T-cell (primary cell): ENCODE results near the gene CRTAC1. TPM values are rescaled to one million over a fixed set of nuclear protein-coding genes. Genes with fewer than 3 reads are reported as not detected.

Source experiments
- ATAC-seq, 4 experiments: fragments of 200-7000 bp in 3 of 4; fragments of 150-1000 bp in 1 of 4; cut with Tn5 transposase; replicated peaks in 1 of 4; 1 replicate in 3 of 4; 2 replicates in 1 of 4; pipeline ENCODE4 v1.10.0; 2021; ENCODE audit warnings: moderate library complexity in 3 of 4, mild to moderate bottlenecking in 2 of 4, moderate number of reproducible peaks in 1 of 4
- CTCF ChIA-PET, 2 donors: fragments of 300-600 bp; sonication (Branson Sonifier 250); formaldehyde crosslinking; loops; one replicate each; lab custom pipeline; 2022; ENCODE audit warnings: antibody characterized with exemption in 2 of 2; lab: Charles Lee
- POLR2A ChIA-PET, 2 donors: fragments of 300-600 bp; sonication (Branson Sonifier 250); formaldehyde crosslinking; loops; one replicate each; lab custom pipeline; 2022; ENCODE audit warnings: antibody characterized with exemption in 2 of 2; lab: Charles Lee
- DNase-seq, 35 experiments: peaks; one replicate each; pipeline versions ENCODE4 v3.0.0 to v3.0.0-alpha.2; 2013 to 2023
- H3K27ac ChIP-seq: one replicate; pipeline ENCODE4 v1.5.1; 2013; ENCODE audit warnings: low read length
- H3K27me3 ChIP-seq, 2 experiments: replicated peaks in 1 of 2; 1 replicate in 1 of 2; 2 replicates in 1 of 2; pipeline versions ENCODE4 v1.6.1 to v1.7.0; 2013; ENCODE audit warnings: low read length in 1 of 2, mixed read lengths in 1 of 2; ENCODE audit not compliant: control insufficient read depth in 2 of 2, insufficient read depth in 2 of 2; ENCODE audit errors: extremely low read depth in 1 of 2
- H3K36me3 ChIP-seq, 2 donors: 1 replicate in 1 of 2; 2 replicates in 1 of 2; pipeline versions ENCODE4 v1.6.1 to v1.7.0; 2013; ENCODE audit warnings: low read length in 1 of 2; ENCODE audit not compliant: control insufficient read depth in 2 of 2, insufficient read depth in 1 of 2; ENCODE audit errors: extremely low read depth in 1 of 2
- H3K4me1 ChIP-seq, 2 experiments: 1 replicate in 1 of 2; 2 replicates in 1 of 2; pipeline versions ENCODE4 v1.6.1 to v1.7.0; 2013; ENCODE audit warnings: low read length in 2 of 2, mixed read lengths in 1 of 2; ENCODE audit not compliant: insufficient read depth in 2 of 2, control insufficient read depth in 1 of 2; ENCODE audit errors: extremely low read depth in 1 of 2
- H3K4me3 ChIP-seq, 2 donors: 1 replicate in 1 of 2; 2 replicates in 1 of 2; pipeline versions ENCODE4 v1.5.1 to v1.7.0; 2013; ENCODE audit warnings: mild to moderate bottlenecking in 2 of 2, low read length in 1 of 2, moderate library complexity in 1 of 2; ENCODE audit not compliant: control insufficient read depth in 1 of 2; ENCODE audit errors: extremely low read depth in 1 of 2
- H3K9me3 ChIP-seq: 2 replicates; pipeline ENCODE4 v1.7.0; 2013
- H3K27ac Mint-ChIP-seq, 2 donors: one replicate each; pipeline ENCODE4 v1.8.0; 2020 to 2021; ENCODE audit warnings: mild to moderate bottlenecking in 2 of 2, mixed read lengths in 2 of 2
- H3K27me3 Mint-ChIP-seq, 2 donors: one replicate each; pipeline ENCODE4 v1.8.0; 2021 to 2022; ENCODE audit warnings: mixed read lengths in 2 of 2
- H3K36me3 Mint-ChIP-seq: one replicate; pipeline ENCODE4 v1.8.0; 2021; ENCODE audit warnings: mixed read lengths
- H3K4me1 Mint-ChIP-seq, 3 donors: one replicate each; pipeline ENCODE4 v1.8.0; 2020 to 2022; ENCODE audit warnings: mixed read lengths in 3 of 3, mild to moderate bottlenecking in 1 of 3
- H3K4me3 Mint-ChIP-seq, 3 donors: one replicate each; pipeline ENCODE4 v1.8.0; 2020 to 2022; ENCODE audit warnings: mild to moderate bottlenecking in 3 of 3, mixed read lengths in 3 of 3, moderate library complexity in 3 of 3
- H3K9me3 Mint-ChIP-seq, 3 donors: one replicate each; pipeline ENCODE4 v1.8.0; 2020 to 2022; ENCODE audit warnings: mixed read lengths in 3 of 3
- WGBS: methylation state at CpG from one replicate; pipeline ENCODE4 v1.1.5; 2013; ENCODE audit warnings: missing lambda C conversion rate; ENCODE audit not compliant: insufficient coverage; 5-methylcytosine and 5-hydroxymethylcytosine counted together
- total RNA-seq, 35 experiments: library from RNA in 6 of 35; stranded (reverse) in 6 of 35; fragments of 120-200 nt in 1 of 35; gene quantifications; one replicate each; pipeline versions ENCODE4 v1.2.1 to v1.2.4 and lab custom pipeline; 2013 to 2026

CRTAC1 gene
- total RNA-seq, 5 donors from 2014 or later (not counting 1 experiment from before 2014, with no cell fraction given): 0.20 to 0.22 TPM; not detected in 3

DNA sequence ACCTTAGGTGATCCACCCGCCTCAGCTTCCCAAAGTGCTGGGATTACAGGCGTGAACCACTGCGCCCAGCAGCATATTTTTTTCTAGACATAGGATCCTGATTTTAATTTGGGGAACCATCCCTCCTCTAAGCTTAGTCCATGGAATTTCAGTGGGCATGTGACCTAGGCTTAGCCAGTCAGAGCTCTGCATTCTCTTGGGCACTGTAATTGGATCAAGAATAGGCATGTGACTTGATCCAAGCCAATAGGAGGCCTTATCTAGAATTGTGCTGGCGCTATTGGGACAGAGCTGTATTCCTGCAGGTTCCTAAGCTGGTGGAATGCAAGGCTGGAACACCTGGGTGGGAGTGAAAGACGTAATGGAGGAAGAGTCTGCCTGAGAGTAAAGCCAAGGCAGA lies 36.7 kb upstream of the CRTAC1 start:
- ATAC-seq: no peak
- Mint-ChIP-seq H3K36me3 (no peaks in the 10 kb centered on the region), H3K9me3 (peaks cover 0 to 3% (median 2%) of the 10 kb centered on the region in 3 donors), H3K4me1 (no peaks in the 10 kb centered on the region), H3K4me3 (no peak overlapping the region), H3K27me3 (peaks cover 41% of the 10 kb centered on the region in 2 donors), H3K27ac (no peak overlapping the region)
- DNase-seq: no peak
- H3K4me3 ChIP-seq: no peak overlapping the region
- no peaks in the 10 kb centered on the region for H3K9me3 ChIP-seq
- no peaks in the 10 kb centered on the region for H3K4me1 ChIP-seq
- CTCF ChIA-PET: no interaction called here
- H3K27me3 ChIP-seq: peaks cover 0 to 10% of the 10 kb centered on the region in 2 experiments
- 80% methylated on average over 5 of the region's 5 CpGs for WGBS
- no peaks in the 10 kb centered on the region for H3K36me3 ChIP-seq
- POLR2A ChIA-PET: no interaction called here
- no peak overlapping the region for H3K27ac ChIP-seq

DNA sequence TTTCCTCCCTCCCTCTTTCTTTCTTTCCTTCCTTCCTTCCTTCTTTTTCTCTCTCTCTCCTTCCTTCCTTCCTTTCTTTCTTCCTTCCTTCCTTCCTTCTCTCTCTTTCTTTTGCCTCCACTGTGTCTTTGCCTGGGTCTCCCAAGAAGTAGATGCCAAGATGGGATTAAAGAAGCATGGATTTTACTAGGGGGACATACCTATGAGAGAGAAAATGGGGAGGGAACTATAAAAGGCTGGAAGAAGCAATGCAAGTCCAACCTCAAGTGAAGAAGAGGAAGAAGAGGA lies 33.3 kb upstream of the CRTAC1 start:
- Histone ChIP-seq H3K27me3 (peaks cover 0 to 18% of the 10 kb centered on the region in 2 experiments), H3K27ac (no peak overlapping the region), H3K9me3 (no peaks in the 10 kb centered on the region), H3K4me3 (no peak overlapping the region), H3K36me3 (no peaks in the 10 kb centered on the region), H3K4me1 (no peaks in the 10 kb centered on the region)
- no peak overlapping the region for H3K4me3 Mint-ChIP-seq
- no peak for ATAC-seq
- no peak for DNase-seq
- H3K27ac Mint-ChIP-seq: peak overlapping the region in 1 of 2 donors; percentile 10
- ChIA-PET CTCF (no interaction called here), POLR2A (no interaction called here)
- no peaks in the 10 kb centered on the region for H3K36me3 Mint-ChIP-seq
- H3K9me3 Mint-ChIP-seq: no peaks in the 10 kb centered on the region
- peaks cover 51 to 64% of the 10 kb centered on the region in 2 donors for H3K27me3 Mint-ChIP-seq
- no peaks in the 10 kb centered on the region for H3K4me1 Mint-ChIP-seq

DNA sequence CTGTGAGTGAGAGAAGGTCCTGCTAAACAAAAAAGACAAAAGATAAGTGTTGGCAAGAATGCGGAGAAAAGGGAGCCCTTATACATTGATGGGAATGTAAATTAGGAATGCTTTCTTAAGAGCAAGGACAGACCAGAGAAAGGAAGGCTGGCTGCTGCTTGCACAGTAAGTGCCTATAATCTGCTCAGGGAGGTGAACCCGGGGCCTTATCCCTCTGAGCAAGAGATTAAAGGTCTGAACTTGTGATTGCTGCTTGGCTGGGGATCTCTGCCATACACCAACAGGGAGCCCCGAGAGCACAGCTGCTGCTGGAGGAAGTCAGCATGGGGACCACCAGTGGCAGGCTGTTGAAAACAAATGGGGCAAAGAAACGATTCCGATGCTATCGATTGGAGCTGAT lies 32.0 kb upstream of the CRTAC1 start:
- ATAC-seq: no peak
- H3K9me3 ChIP-seq: no peaks in the 10 kb centered on the region
- no peak for DNase-seq
- H3K36me3 Mint-ChIP-seq: no peaks in the 10 kb centered on the region
- H3K27ac ChIP-seq: no peak overlapping the region
- 76% methylated on average over 6 of the region's 6 CpGs for WGBS
- ChIA-PET POLR2A (no interaction called here), CTCF (no interaction called here)
- H3K27ac Mint-ChIP-seq: no peak overlapping the region
- H3K4me1 ChIP-seq: no peaks in the 10 kb centered on the region
- peaks cover 0 to 18% of the 10 kb centered on the region in 2 experiments for H3K27me3 ChIP-seq
- no peaks in the 10 kb centered on the region for H3K36me3 ChIP-seq
- H3K4me3 ChIP-seq: no peak overlapping the region
- peaks cover 41 to 62% of the 10 kb centered on the region in 2 donors for H3K27me3 Mint-ChIP-seq
- H3K9me3 Mint-ChIP-seq: no peaks in the 10 kb centered on the region
- no peak overlapping the region for H3K4me3 Mint-ChIP-seq
- no peaks in the 10 kb centered on the region for H3K4me1 Mint-ChIP-seq

DNA sequence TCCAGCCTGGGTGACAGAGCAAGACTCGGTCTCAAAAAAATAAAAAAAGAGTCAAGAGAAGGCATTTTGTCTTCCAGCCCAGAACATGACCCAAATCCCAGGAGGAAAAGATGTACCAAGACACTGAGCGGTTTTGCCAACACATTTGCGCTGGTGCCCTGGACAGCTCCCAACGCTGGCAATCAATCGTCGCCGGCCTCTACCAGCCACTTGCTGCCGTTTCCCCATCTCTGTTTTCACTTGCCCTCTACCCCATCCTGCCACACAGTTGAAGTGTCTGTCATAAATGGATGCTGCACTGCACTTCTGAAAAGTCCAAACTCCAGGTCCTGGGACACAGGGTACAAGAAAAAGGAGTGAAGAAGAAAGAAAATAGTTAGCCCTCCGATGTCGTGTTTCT lies 29.7 kb upstream of the CRTAC1 start:
- 97% methylated on average over 9 of the region's 10 CpGs for WGBS
- Mint-ChIP-seq H3K4me1 (no peaks in the 10 kb centered on the region), H3K27me3 (peaks cover 50 to 68% of the 10 kb centered on the region in 2 donors), H3K27ac (no peak overlapping the region), H3K4me3 (no peak overlapping the region), H3K9me3 (peaks cover 0 to 9% (median 9%) of the 10 kb centered on the region in 3 donors), H3K36me3 (no peaks in the 10 kb centered on the region)
- ChIA-PET POLR2A (no interaction called here), CTCF (no interaction called here)
- no peaks in the 10 kb centered on the region for H3K36me3 ChIP-seq
- no peak overlapping the region for H3K27ac ChIP-seq
- ATAC-seq (no peak), DNase-seq (no peak)
- H3K27me3 ChIP-seq: peaks cover 0 to 19% of the 10 kb centered on the region in 2 experiments
- no peak overlapping the region for H3K4me3 ChIP-seq
- H3K9me3 ChIP-seq: no peaks in the 10 kb centered on the region
- H3K4me1 ChIP-seq: no peaks in the 10 kb centered on the region

DNA sequence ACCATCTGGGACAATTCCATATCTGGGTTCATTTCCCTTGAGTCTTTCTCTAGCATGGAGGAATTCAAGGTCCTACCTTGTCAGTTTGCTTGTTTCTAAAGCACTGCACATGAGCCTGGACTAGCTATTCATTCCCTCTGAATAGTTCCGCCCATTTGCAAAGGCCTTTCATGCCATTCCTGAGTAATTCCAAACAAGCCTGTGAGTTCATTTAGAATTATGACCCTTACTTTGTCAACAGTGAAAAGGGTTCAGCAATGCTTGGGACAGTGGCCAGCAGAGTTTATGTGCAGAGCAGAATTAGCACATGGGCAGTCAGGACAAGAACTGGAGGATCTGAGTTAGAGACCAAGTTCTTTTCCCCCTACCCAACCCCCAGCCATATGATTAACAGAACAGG lies 27.9 kb upstream of the CRTAC1 start:
- H3K9me3 Mint-ChIP-seq: peaks cover 0 to 9% (median 9%) of the 10 kb centered on the region in 3 donors

DNA sequence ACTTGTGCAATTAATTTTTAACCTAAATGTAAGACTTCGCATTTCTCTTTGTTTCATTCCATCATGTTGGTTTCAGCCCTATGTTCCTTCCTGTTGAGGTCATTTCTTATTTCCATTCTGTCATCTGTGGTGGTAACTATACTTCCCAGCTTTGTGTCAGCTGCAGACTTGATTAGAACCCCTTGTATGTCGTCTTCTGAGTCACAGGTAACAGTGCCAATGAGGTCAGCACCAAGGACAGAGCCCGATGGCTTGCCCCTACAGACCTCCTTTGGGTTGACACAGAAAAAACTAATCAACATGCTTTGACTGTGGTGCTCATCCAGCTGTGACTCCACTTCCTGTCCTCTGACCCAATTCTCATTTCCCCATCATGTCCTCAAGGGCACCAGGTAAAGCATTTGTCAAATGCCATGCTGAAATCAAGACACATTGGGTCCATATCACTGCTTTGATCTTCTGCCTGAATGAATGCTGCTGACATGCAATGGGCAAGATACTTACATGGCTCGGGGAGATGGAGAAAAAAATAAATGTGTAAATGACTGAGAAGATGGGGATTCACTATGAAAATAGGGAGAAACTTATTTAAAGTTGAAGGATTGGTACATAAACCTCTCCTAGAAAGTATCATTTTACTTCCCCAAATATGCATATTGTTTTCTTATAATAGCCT lies 25.6 kb upstream of the CRTAC1 start:
- Mint-ChIP-seq H3K36me3 (no peaks in the 10 kb centered on the region), H3K27ac (no peak overlapping the region), H3K4me1 (no peaks in the 10 kb centered on the region), H3K4me3 (no peak overlapping the region), H3K9me3 (peaks cover 0 to 9% (median 9%) of the 10 kb centered on the region in 3 donors), H3K27me3 (peaks cover 41 to 59% of the 10 kb centered on the region in 2 donors)
- Histone ChIP-seq H3K4me3 (no peak overlapping the region), H3K9me3 (no peaks in the 10 kb centered on the region), H3K4me1 (no peaks in the 10 kb centered on the region), H3K27me3 (peaks cover 0 to 26% of the 10 kb centered on the region in 2 experiments), H3K27ac (no peak overlapping the region), H3K36me3 (no peaks in the 10 kb centered on the region)
- ChIA-PET POLR2A (interaction anchor here in 1 of 2 donors (0.5 kb wide), 1 partner anchor 17 kb away, joined by 4 read pairs; no protein-coding TSS in a partner anchor), CTCF (no interaction called here)
- DNase-seq (peak in 2 of 35 experiments; percentile 6 to 10), ATAC-seq (no peak)
- 44% methylated on average over 3 of the region's 4 CpGs for WGBS

More for the DNA sequence above, 27.9 kb upstream of the CRTAC1 start:
- Mint-ChIP-seq H3K4me3 (no peak overlapping the region), H3K36me3 (no peaks in the 10 kb centered on the region), H3K27ac (no peak overlapping the region), H3K4me1 (no peaks in the 10 kb centered on the region), H3K27me3 (peaks cover 50 to 65% of the 10 kb centered on the region in 2 donors)
- ATAC-seq (no peak), DNase-seq (no peak)
- Histone ChIP-seq H3K27me3 (peaks cover 0 to 24% of the 10 kb centered on the region in 2 experiments), H3K27ac (no peak overlapping the region), H3K4me1 (no peaks in the 10 kb centered on the region), H3K4me3 (no peak overlapping the region), H3K36me3 (no peaks in the 10 kb centered on the region), H3K9me3 (no peaks in the 10 kb centered on the region)
- POLR2A ChIA-PET: no interaction called here
- WGBS: 67% methylated on average over 1 of the region's 1 CpG
- CTCF ChIA-PET: no interaction called here
